ELF-1 (cell line): ENCODE results near the gene CAMK1G.
A peak's percentile ranks its signal among the peaks of the same experiment; 100 is the strongest.

Experiments
- DNase-seq: peaks from one replicate; pipeline ENCODE4 v3.0.0-alpha.2; 2016; ENCODE audit warnings: low read depth, low spot score

CAMK1G gene

DNA sequence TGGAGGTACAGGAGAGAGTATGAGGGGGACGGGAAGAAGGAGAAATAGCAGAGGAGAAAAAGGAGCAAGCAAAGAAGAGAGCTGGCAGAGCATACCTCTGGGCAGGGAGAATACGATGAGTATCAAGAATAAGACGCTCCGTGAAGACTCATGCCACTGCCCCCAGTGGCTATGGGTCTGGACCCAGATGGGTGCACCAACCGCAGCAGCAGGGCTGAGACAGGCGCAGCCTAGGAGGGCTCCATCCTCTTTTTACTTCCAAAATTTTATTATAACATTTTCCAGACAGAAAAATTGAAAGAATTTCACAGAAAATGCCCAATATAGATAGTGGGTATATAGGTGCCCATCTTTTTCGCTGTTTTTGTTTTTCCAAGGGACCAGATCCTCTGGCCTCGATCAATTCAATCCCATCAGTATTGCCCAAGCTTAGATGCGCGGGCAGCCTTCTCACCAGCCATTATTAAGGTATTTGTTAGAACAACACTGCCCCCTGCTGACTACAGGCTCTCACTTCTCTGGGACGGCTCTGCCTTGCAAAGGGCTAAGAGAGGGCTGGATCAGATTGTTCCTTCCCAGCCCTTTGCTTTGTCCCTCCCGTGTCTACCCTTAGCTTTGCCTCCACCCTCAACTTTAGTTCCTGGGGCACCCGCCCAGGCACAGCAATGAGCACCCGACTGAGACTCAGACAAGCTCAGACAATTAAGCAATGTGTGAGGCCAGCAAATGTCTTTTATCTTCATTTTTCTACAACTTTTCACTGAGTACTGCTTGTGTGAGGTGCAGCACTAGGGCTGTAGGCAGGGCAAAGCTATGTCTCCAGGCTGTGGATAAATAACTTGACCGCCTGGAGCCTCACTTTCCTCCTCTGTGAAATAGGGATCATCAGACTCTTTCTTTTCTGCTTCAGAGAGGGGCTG lies 17.5 kb upstream of the CAMK1G start:
- peak; percentile 92 for DNase-seq

DNA sequence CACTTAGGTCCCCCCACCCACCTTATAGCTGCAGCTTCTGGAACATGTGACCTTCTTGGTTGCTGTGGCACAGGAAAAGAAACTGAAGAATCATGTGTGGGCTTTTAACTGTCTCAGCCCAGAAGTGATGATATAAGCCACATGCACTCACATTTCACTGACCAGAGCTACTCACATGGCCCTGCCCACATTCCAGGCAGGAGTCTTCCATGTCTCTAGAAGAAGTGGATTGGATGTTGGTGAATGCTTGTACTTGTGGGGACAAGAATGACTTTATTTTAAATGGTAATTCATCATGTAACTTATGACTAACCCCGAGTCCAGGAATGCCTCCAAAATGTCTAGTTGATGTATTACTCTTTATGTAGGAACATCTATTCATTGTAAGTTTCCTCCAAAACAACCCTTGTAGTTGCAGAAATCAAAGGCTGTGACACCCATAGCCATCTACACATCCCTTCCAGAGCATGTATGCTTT lies 15.8 kb upstream of the CAMK1G start:
- DNase-seq, result no peak

DNA sequence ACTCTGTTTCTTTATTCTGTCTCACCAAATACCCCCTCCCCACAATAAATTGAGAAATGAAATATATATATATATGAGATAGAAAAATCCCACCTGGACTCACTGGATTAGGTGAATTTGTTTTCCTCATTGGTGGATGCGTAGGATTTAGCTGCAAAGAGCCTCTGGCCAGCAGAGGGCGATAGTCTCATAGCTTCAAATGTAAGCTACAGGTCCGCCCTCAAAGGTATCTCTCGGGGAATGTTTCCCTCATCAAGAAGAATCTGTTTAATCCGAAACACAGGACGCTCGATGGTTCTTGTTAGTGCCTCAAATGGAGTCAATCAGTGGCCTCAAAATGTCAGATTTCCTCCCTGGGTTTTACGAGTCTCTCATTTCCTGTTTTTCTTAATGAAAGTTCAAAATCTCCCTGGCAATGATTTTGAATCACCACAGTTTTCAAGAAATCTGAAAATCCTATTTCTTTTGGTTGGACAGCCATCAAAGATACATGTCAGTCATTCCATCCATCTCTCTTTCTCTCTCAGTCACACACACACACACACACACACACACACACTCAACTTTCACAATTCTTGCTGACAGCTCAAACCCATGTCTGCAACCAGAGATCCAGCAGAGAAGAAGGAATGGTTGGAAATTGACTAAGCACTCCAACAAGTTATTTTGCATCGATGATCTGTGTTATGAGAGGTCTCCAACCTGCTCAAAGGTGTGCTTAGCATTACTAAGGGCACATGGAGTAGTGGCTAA lies 13.9 kb upstream of the CAMK1G start:
- DNase-seq, result peak; percentile 78

DNA sequence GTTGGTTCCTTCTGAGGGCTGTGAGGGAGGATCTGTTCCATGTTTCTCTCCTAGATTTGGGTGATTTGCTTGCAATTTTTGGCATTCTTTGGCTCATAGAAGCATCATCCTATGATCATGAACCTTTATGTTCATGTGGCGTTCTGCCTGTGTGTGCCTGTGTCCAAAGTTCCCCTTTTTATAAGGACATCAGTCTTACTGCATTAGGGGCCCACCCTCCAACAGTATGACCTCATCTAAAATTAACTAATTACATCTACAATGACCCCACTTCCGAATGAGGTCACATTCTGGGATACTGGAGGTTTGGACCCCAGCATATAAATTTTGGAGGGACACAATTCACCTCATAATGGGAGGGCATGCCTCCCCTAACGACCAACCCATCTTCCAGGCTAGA lies 12.8 kb upstream of the CAMK1G start:
- DNase-seq, result no peak

DNA sequence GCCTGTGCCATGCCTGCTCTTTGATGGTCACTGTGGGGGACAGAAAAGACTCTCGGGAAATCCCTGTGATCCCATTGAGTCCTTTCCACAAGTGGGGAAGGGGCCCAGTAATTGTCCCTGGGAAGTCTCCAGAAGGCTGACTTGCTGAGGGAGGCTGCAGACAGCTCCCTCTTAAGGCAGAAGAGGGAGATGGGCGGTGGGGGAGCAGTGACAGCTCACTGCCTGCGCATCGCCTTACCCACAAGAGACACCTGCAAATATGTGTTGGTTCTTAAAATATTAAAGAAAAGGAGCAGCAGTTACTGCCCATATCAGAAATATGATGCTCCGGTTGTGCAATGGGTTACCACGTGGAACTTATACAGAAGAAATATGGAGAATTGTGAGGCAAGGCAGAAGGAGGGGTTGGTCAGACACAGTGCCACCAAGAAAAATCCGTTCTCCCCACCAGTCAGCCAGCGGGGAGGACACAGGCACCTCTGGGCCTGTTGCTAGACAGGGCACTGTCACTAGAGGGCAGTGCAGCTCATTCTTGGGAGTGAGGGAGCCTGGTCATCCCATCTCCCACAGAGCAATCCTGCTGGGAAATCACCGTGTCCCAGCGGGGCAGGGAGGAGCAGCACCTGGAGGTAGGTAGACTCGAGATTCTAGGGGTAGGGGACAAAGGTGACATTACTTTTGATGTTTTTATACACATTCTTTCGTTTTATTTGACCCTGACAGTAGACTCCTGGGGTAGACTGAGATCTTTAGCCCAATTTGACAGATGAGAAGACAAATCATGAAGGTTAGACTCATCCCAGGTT lies 6.9 kb upstream of the CAMK1G start:
- peak; percentile 86 for DNase-seq

DNA sequence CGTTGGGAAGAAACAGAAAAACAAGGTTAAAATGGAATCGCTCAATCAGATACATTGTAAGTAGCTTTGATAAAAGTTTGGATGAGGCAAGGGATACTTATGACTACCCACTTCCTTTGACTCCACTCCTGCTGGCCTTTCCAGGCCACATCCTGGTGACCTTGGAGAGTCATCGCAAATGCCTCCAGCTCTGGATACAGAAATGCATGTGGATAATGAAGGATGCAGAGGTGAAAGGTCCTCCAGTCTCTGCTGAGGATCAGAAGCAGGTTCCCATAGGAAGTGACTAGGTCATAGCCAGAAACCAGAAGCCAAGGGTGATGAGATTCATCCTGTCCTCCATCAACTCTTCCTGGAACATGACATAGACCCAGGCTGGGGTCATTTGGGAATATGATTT lies 6.2 kb upstream of the CAMK1G start:
- no peak for DNase-seq

DNA sequence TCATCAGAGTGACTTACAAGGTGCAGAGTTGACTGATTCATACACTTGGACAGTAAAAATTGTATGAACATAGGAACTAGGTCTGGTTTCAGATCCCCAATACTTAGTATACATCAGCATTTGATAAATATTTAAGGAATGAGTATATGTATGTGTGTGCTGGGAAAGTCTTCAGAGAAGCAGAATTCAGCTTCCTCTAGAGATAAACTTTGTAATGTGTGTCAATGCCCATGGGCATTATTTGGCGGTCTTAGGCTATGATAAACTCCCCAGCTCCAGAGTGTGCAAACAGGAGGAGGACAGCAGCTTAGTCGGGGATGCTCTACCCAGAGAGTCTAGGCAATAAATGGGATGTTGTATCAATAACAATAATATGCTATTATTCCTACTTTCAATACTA lies 2.9 kb upstream of the CAMK1G start:
- no peak for DNase-seq

DNA sequence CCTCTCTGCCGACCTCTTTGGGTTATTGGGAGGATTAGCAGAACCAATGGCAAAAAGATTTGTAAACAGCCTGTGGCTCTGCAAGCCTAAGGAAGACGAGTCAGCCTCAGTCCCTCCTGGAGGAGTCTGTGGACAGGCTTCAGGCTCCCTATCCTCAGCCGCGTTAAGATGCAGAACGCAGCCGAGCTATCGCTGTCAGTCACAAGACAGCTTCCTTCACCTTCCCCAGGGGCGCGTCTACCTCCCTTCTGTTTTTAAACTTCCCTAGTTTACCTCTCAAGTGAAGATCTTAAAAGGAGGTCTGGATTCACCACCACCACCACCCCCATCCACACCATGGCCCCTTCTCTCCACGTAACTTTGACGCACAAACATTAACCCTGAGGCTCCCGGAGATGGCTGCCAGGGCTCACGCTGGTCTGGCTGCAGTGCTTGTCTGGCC lies 738 bp downstream of the CAMK1G start:
- peak; percentile 29 for DNase-seq

DNA sequence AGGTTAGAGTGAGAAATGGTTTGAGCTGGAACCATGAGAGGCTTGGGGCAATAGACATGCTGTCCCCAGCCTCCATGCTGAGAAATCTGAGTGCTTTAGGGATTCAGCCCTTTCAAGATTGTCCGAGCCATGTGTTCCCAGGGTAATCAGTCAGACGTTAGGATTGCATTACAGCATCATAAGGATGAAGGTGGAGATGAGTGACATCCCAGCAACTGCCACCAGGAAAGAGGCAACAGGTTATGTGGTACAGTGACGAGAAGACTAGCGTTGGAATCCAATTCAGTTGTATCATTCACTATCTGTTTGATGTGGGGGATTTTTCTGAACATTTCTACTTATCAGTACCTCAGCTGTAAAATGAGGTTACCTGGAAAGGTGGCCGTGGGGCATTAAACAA lies 1.7 kb downstream of the CAMK1G start:
- no peak for DNase-seq

DNA sequence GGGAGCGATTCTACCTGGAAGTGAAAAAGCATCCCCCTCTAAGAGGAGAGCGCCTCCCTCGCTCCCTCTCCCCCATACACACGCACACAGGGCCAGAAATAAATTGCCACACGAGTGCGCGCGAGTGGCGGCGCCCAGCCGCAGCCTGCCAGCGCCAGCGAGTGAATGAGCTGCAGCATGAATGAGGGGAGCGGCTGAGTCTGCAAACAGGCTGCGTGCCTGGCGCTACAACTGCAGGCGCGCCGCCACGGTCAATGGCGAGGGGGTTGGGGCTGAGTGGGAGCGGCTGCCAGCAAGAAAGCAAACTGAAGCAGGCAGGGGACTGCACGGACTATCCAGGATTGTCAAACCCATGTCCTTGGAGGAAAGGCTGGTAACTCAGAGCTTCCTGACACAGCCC lies 2.2 kb downstream of the CAMK1G start:
- DNase-seq, result peak; percentile 47

DNA sequence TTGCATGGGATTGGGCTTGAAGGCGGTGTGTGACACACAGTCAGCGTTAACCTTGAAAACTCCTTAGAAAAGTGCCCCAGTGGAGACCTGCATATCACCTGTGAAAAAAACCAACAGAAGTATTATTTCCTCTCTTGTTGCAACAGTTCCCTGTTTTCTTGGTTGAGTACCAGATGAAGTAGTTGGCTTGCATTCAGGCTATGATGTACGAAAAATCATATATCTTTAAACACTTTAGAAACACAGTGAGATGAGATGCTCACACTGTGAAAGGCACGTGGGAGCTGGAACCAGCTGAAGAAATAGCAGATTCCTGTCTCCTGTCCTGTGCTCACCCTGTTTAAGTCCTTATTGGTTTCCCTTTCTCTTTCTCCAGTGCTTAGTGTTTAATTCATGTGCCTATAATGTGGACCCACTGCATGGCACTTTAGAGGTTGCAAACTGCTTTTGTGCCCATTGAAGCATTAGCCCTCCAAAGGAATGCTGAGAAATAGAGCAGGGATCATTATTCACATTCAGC lies 2.8 kb downstream of the CAMK1G start:
- DNase-seq, result no peak

DNA sequence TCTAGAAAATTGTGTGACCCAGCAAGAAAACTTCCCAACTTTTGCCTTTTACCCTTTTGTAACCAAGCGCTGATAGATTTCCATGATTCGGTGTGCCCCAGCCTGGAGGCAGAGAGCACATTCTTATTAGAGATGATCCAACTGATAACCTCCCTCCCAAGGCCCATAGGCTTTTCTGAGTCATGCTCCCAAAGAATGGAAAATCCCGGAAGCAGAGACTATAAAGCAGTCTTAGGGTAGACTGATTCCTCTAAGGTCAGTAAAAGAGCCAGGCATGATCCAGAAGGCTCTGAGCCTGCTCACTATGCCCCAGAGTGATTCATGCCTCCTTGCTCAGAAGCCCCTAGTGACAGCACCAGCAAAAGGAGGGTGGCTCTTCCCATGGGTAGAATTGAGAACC lies 4.3 kb downstream of the CAMK1G start:
- peak; percentile 51 for DNase-seq

DNA sequence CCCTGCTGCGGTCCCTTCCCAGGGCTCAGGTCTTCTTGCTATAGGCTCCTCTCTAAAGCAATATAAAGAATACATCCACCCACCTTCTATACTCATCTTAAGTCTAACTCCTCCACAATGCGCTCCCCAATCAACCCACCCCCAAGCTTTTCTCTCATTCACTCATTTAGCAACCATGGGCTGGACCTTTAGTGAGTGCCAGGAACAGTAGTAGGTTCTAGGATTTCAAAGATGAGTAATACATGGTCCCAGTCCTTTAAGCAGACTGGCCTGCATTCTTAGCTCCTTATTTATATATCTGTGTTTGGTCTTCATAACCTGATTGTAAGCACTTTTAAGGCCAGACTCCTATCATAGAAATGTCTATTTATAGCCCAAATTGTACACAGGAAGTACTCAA lies 5.9 kb downstream of the CAMK1G start:
- no peak for DNase-seq

DNA sequence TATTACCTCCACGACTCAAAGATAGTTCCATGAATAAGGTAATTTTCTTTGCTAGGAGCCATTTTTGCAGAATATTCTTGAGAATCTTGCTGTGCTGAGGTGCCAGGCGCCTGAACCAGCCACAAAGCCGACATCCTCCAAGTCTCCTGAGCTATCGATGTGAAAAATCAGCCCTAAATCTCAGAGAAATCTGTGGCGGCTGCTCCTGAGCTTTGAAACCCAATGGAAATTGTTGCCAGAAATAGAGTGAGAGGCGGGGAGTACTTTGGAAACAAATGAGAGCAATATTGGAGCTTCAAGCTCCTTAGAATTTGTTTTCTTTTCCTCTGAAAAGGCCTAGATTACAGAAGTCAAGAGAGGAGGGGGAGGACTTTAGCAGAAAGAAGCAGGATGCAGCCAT lies 6.3 kb downstream of the CAMK1G start:
- no peak for DNase-seq

DNA sequence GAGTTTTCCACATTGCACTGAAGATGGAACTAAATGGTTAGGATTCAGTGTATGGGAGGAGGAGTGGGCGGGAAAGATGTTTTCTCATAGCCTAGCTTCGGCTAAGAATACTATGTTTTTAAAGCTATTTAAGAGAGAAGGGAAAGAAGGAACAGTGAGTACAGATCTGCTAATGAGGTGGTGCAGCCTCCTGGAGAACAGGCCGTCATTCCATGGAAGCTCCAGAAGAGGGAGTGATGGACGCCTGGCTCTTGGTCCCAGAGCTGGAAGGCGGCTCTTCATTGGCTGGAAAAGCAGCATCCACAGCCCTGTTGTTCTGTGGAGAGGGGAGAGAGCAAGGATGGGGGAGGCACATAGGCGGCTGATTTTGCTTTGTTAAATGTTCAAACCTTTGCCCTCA lies 6.9 kb downstream of the CAMK1G start:
- peak; percentile 51 for DNase-seq

DNA sequence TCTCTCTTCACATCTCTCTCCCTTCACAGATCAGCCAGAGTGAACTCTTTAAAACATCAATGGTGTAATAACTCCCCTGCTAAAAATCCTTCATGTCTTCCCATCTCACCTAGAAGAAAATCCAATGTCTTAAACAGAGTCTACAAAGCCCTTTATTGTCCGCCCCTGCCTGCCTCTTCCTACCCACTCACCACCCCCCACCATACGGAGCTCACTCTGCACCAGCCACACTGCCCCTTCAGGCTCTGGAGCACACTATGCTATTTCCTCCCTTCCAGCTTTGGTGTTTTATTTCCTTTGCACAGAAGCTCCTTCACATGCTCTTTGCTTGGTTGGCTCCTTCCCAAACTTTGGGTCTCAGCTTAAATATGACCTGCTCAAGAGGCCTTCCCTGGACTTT lies 10.2 kb downstream of the CAMK1G start:
- no peak for DNase-seq

DNA sequence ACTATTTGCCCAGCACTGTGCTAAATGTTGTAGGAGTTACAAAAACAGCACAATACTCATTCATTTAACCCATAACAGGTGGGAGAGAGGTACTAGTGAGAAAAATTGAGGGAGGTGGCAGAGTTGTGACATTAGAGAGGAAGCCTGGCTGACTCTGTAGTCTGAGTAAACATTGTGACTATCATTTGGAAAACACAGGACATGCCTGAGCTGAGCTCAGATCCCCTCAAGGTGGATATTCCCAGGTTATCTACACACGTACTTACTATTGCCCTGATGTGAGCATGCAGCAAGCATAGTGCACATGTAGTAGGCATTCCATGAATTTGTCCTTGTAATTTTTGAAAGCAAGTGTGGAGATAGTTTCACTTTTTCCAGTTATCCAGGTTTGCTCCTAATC lies 10.9 kb downstream of the CAMK1G start:
- DNase-seq, result no peak

DNA sequence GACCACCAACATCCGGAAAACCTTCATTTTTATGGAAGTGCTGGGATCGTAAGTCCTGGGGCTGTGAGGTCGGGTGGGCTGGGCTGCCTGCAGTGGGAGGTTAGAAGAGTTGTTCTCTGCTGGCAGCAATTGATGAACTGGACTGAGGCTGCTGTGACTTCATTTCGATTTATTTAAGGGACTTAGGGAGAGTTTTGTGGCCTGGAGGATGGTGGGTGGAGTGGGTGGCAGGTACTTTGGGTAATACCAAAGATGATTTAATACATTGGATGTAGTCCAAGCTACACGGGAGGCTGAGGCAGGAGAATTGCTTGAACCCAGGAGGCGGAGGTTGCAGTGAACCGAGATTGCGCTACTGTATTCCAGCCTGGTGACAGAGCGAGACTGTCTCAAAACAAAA lies 11.5 kb downstream of the CAMK1G start:
- no peak for DNase-seq

DNA sequence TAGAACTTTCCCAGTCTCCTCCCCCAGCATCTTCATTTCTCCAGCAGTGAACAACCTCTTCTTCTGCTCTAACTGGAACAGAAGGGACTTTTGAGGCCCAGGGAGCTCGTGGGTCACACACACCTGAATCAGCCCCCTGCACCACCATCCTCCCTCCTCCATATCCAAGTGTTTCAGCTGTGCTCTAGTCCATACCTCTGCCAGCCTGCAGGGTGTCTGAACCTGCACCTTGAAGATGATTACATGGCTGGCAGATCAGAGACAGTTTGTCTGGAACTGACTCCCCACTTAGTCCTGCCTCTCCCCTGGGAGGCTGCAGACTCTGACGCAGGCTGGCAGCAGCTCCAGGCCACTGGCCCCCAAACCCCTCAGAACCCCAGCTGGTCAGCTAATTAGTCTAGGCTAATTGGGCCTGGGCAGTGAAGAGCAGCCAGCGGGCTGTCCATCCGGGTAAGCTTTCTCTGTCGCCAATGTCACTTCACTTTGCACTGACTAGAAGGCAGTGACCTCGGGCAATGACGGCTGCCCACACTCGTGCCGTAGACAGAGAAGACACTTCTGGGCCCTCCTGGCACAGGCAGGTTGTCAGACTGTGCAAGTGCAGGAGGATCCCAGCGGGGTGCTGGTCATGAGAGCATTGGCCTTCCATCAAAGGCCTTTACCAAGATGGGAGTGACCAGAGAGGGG lies 12.2 kb downstream of the CAMK1G start:
- DNase-seq, result no peak

DNA sequence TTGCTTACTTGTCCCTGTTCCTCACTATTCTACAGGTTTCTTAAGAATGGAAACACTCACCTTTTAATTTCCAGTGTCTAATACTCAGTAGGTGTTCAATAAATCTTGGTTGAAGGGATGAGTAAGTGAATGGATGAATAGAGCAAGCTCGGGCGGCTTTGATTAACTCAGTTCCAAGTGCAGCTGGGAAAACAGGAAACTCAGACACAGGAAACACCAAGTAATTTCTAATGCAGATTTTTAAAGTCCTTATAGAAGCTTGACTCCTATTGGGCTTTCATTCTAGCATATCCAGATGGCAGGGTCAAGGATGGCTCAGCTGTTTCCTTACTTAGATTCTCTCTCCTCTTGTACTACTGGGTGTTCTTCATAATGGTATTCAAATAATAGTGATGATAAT lies 14.0 kb downstream of the CAMK1G start:
- DNase-seq, result no peak

DNA sequence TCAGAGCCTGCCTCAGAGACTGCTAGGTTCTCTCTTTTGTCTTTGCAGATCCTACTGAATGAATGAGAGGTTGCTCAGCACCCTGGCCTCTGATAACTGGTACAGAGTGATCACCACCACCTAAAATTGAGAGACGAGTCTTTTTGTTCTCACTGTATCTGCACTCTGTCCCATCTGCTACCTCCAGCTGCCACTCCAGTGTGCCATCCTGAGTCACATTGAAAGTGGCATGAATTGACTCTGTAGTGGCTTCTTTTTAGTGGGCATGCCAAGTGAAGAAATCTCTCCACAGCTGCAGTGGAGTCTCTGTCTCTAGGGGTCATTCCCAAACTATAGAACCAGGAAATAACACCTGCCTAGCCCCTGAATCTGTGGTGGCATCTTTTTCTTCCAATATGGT lies 14.7 kb downstream of the CAMK1G start:
- DNase-seq, result no peak
